H9 (cell line): Measurements from ENCODE around the gene C12orf50. TPM values are rescaled to one million over a fixed set of nuclear protein-coding genes. Genes with fewer than 3 reads are reported as not detected.

ENCODE experiments used
- DNase-seq: peaks from one replicate; pipeline ENCODE4 v3.0.0-alpha.2; 2017
- H2AFZ ChIP-seq: one replicate; pipeline ENCODE4 v1.6.1; 2013; ENCODE audit warnings: mild to moderate bottlenecking, low read length, control low read depth, moderate library complexity
- H2AK5ac ChIP-seq: 2 replicates; pipeline ENCODE4 v1.6.1; 2013; ENCODE audit warnings: low read length, control low read depth, mixed read lengths; ENCODE audit not compliant: insufficient read length
- H2BK120ac ChIP-seq: one replicate; pipeline ENCODE4 v1.6.1; 2013; ENCODE audit warnings: low read depth, mild to moderate bottlenecking, low read length, control low read depth, inconsistent platforms; ENCODE audit not compliant: poor library complexity, severe bottlenecking
- H2BK12ac ChIP-seq: 2 replicates; pipeline ENCODE4 v1.6.1; 2013; ENCODE audit warnings: low read length, control low read depth, mixed read lengths, low read depth; ENCODE audit not compliant: insufficient read length
- H2BK15ac ChIP-seq: 2 replicates; pipeline ENCODE4 v1.6.1; 2013; ENCODE audit warnings: low read depth, low read length, control low read depth
- H2BK20ac ChIP-seq: one replicate; pipeline ENCODE4 v1.6.1; 2013; ENCODE audit warnings: low read depth, mild to moderate bottlenecking, low read length, control low read depth, inconsistent platforms; ENCODE audit not compliant: poor library complexity, severe bottlenecking
- H2BK5ac ChIP-seq: 2 replicates; pipeline ENCODE4 v1.6.1; 2013; ENCODE audit warnings: low read length, control low read depth, mixed read lengths; ENCODE audit not compliant: insufficient read length
- H3K14ac ChIP-seq: 2 replicates; pipeline ENCODE4 v1.6.1; 2013; ENCODE audit warnings: low read length, control low read depth; ENCODE audit not compliant: insufficient read depth
- H3K18ac ChIP-seq: 2 replicates; pipeline ENCODE4 v1.6.1; 2013; ENCODE audit warnings: low read depth, mild to moderate bottlenecking, mixed read lengths, low read length, control low read depth; ENCODE audit not compliant: insufficient read length
- H3K23ac ChIP-seq: 2 replicates; pipeline ENCODE4 v1.6.1; 2013; ENCODE audit warnings: low read length, control low read depth, mixed read lengths, low read depth; ENCODE audit not compliant: insufficient read length
- H3K23me2 ChIP-seq: 2 replicates; pipeline ENCODE4 v1.6.1; 2013; ENCODE audit warnings: low read depth, mild to moderate bottlenecking, mixed read lengths, low read length, control low read depth; ENCODE audit not compliant: insufficient read length, poor library complexity, severe bottlenecking
- H3K27ac ChIP-seq: 2 replicates; pipeline ENCODE4 v1.5.1; 2013; ENCODE audit warnings: low read length, control low read depth, mixed read lengths, low read depth; ENCODE audit not compliant: insufficient read length
- H3K27me3 ChIP-seq: 2 replicates; pipeline ENCODE4 v1.6.1; 2013; ENCODE audit warnings: low read length, control low read depth, inconsistent platforms; ENCODE audit not compliant: insufficient read depth
- H3K4ac ChIP-seq: 2 replicates; pipeline ENCODE4 v1.6.1; 2013; ENCODE audit warnings: low read depth, mild to moderate bottlenecking, control low read depth, inconsistent platforms, low read length, moderate library complexity
- H3K4me1 ChIP-seq: 2 replicates; pipeline ENCODE4 v1.6.1; 2013; ENCODE audit warnings: low read length, control low read depth, inconsistent platforms; ENCODE audit not compliant: insufficient read depth
- H3K4me2 ChIP-seq: 2 replicates; pipeline ENCODE4 v1.6.1; 2013; ENCODE audit warnings: low read length, control low read depth, mixed read lengths; ENCODE audit not compliant: insufficient read length, insufficient read depth
- H3K56ac ChIP-seq: 2 replicates; pipeline ENCODE4 v1.6.1; 2013; ENCODE audit warnings: low read depth, mild to moderate bottlenecking, mixed read lengths, low read length, control low read depth; ENCODE audit not compliant: insufficient read length
- H3K79me1 ChIP-seq: 2 replicates; pipeline ENCODE4 v1.6.1; 2013; ENCODE audit warnings: low read depth, mild to moderate bottlenecking, moderate library complexity, low read length, control low read depth, inconsistent platforms; ENCODE audit not compliant: insufficient read depth, poor library complexity, severe bottlenecking
- H3K79me2 ChIP-seq: 2 replicates; pipeline ENCODE4 v1.6.1; 2013; ENCODE audit warnings: low read length, control low read depth, inconsistent platforms; ENCODE audit not compliant: insufficient read depth
- H3K9ac ChIP-seq: 2 replicates; pipeline ENCODE4 v1.6.1; 2013; ENCODE audit warnings: low read length, control low read depth, mixed read lengths; ENCODE audit not compliant: insufficient read length; ENCODE audit errors: extremely low read depth
- H3K9me3 ChIP-seq: one replicate; pipeline ENCODE4 v1.6.1; 2013; ENCODE audit warnings: low read depth, low read length, inconsistent platforms; ENCODE audit not compliant: control insufficient read depth
- H3T11ph ChIP-seq: one replicate; pipeline ENCODE4 v1.6.1; 2013; ENCODE audit warnings: mild to moderate bottlenecking, low read length, control low read depth, inconsistent platforms
- H4K20me1 ChIP-seq: one replicate; pipeline ENCODE4 v1.6.1; 2013; ENCODE audit not compliant: control insufficient read depth, insufficient read length, insufficient read depth
- H4K5ac ChIP-seq: 2 replicates; pipeline ENCODE4 v1.6.1; 2013; ENCODE audit warnings: low read depth, mild to moderate bottlenecking, mixed read lengths, low read length, control low read depth; ENCODE audit not compliant: insufficient read length
- H4K8ac ChIP-seq: replicated peaks from 2 replicates; pipeline ENCODE4 v1.6.1; 2013; ENCODE audit warnings: low read length, control low read depth, mixed read lengths, low read depth; ENCODE audit not compliant: insufficient read length
- H4K91ac ChIP-seq: 2 replicates; pipeline ENCODE4 v1.6.1; 2013; ENCODE audit warnings: low read depth, mild to moderate bottlenecking, moderate library complexity, mixed read lengths, low read length, control low read depth; ENCODE audit not compliant: insufficient read length
- H3K27ac Mint-ChIP-seq, 3 experiments: 2 replicates in 2 of 3; 3 replicates in 1 of 3; pipeline ENCODE4 v1.8.0; 2020 to 2021; ENCODE audit warnings: mixed read lengths in 3 of 3, mild to moderate bottlenecking in 1 of 3, moderate library complexity in 1 of 3
- H3K27me3 Mint-ChIP-seq: 2 replicates; pipeline ENCODE4 v1.8.0; 2021; ENCODE audit warnings: low read depth, mild to moderate bottlenecking, moderate library complexity, mixed read lengths
- H3K36me3 Mint-ChIP-seq, 3 experiments: 2 replicates in 2 of 3; 3 replicates in 1 of 3; pipeline ENCODE4 v1.8.0; 2020 to 2021; ENCODE audit warnings: low read depth in 3 of 3, mixed read lengths in 3 of 3; ENCODE audit not compliant: insufficient read depth in 1 of 3
- H3K4me1 Mint-ChIP-seq, 2 experiments: 2 replicates each; pipeline ENCODE4 v1.8.0; 2020; ENCODE audit warnings: mixed read lengths in 2 of 2
- H3K4me3 Mint-ChIP-seq, 2 experiments: 2 replicates in 1 of 2; 3 replicates in 1 of 2; pipeline ENCODE4 v1.8.0; 2020 to 2021; ENCODE audit warnings: mild to moderate bottlenecking in 2 of 2, mixed read lengths in 2 of 2, moderate library complexity in 1 of 2
- H3K9me3 Mint-ChIP-seq, 2 experiments: 2 replicates in 1 of 2; 3 replicates in 1 of 2; pipeline ENCODE4 v1.8.0; 2020; ENCODE audit warnings: mild to moderate bottlenecking in 2 of 2, mixed read lengths in 2 of 2, moderate library complexity in 1 of 2
- CTCF ChIP-seq: fragments of 200-600 bp; sonication (generic); conservative IDR thresholded peaks from 3 replicates; pipeline ENCODE4 v1.8.0; 2021; ENCODE audit warnings: antibody characterized with exemption, mild to moderate bottlenecking
- WGBS: extraction: QIAGEN DNeasy Blood & Tissue Kit; methylation state at CpG from one replicate; pipeline ENCODE4 v1.1.7; 2013; ENCODE audit warnings: missing lambda C conversion rate, low lambda C conversion rate, mixed read lengths; ENCODE audit not compliant: insufficient read length; ENCODE audit errors: extremely low coverage; 5-methylcytosine and 5-hydroxymethylcytosine counted together
- total RNA-seq: library from RNA; stranded (reverse); gene quantifications from 2 replicates; pipeline ENCODE4 v1.2.1, GENCODE V29; 2021

Gene C12orf50
- total RNA-seq, 1 experiment from 2014 or later: 0.17 TPM

- no peak overlapping the region for H3K23ac ChIP-seq
- H2BK20ac ChIP-seq: no peak overlapping the region
- Mint-ChIP-seq H3K27ac (no peak overlapping the region), H3K4me1 (no peaks in the 10 kb centered on the region), H3K27me3 (no peaks in the 10 kb centered on the region), H3K9me3 (no peaks in the 10 kb centered on the region), H3K4me3 (no peak overlapping the region), H3K36me3 (no peaks in the 10 kb centered on the region)
- no peak overlapping the region for H3K18ac ChIP-seq
- H3K14ac ChIP-seq: no peak overlapping the region
- no peak overlapping the region for H3K9ac ChIP-seq
- no peak overlapping the region for H2AK5ac ChIP-seq
- no peak overlapping the region for H2BK5ac ChIP-seq
- WGBS: no CpG with 5 or more reads among the region's 2 CpGs
- DNase-seq: no peak
- no peak overlapping the region for H4K8ac ChIP-seq
- no peak overlapping the region for H2BK12ac ChIP-seq
- H4K5ac ChIP-seq: no peak overlapping the region
- H2BK120ac ChIP-seq: no peak overlapping the region
- no peak overlapping the region for H4K91ac ChIP-seq
- no peak overlapping the region for H3K27ac ChIP-seq
- H3K79me1 ChIP-seq: no peaks in the 10 kb centered on the region
- no peaks in the 10 kb centered on the region for H3K79me2 ChIP-seq
- no peaks in the 10 kb centered on the region for H3K9me3 ChIP-seq
- no peak overlapping the region for H3K4ac ChIP-seq
- H3K4me1 ChIP-seq: no peaks in the 10 kb centered on the region
- no peak overlapping the region for H2AFZ ChIP-seq
- no peaks in the 10 kb centered on the region for H3K27me3 ChIP-seq
- TF ChIP-seq CTCF: no peak
- H4K20me1 ChIP-seq: no peaks in the 10 kb centered on the region
- no peak overlapping the region for H3T11ph ChIP-seq
- H2BK15ac ChIP-seq: no peak overlapping the region
- H3K23me2 ChIP-seq: no peaks in the 10 kb centered on the region
- no peak overlapping the region for H3K4me2 ChIP-seq
- no peak overlapping the region for H3K56ac ChIP-seq
Measured at GRCh38 chr12:87988534-87988933, 40.7 kb downstream of the C12orf50 start.
